Jurkat, Clone E6-1 (cell line): ENCODE results near the gene SCFD2.

Experiments
- DNase-seq: peaks from one replicate; pipeline ENCODE4 v3.0.0-alpha.2; 2011; ENCODE audit warnings: low read depth, low spot score
- H3K4me3 ChIP-seq: 2 replicates; pipeline ENCODE4 v1.5.1; 2011; ENCODE audit warnings: mild to moderate bottlenecking, low read length, control low read depth, moderate library complexity

Gene SCFD2

GRCh38 chr4:52889778-52890520 is 475.9 kb downstream of the SCFD2 start:
- no peak for DNase-seq
- no peak overlapping the region for H3K4me3 ChIP-seq

- no peak overlapping the region for H3K4me3 ChIP-seq
- no peak for DNase-seq
These were observed 476.5 kb downstream of the SCFD2 start for GRCh38 chr4:52889354-52889753.

GRCh38 chr4:52884994-52885393 is 480.9 kb downstream of the SCFD2 start:
- no peak for DNase-seq
- no peak overlapping the region for H3K4me3 ChIP-seq

GRCh38 chr4:52883707-52884669 is 481.9 kb downstream of the SCFD2 start:
- no peak overlapping the region for H3K4me3 ChIP-seq
- DNase-seq = no peak

- DNase-seq = no peak
- H3K4me3 ChIP-seq = no peak overlapping the region
These were observed 482.7 kb downstream of the SCFD2 start for GRCh38 chr4:52883183-52883621.

- peak; percentile 78 for DNase-seq
- no peak overlapping the region for H3K4me3 ChIP-seq
These were observed 484.9 kb downstream of the SCFD2 start for GRCh38 chr4:52880994-52881393.

GRCh38 chr4:52879471-52879870 is 486.4 kb downstream of the SCFD2 start:
- DNase-seq = no peak
- H3K4me3 ChIP-seq = no peak overlapping the region

GRCh38 chr4:52877694-52878093 is 488.2 kb downstream of the SCFD2 start:
- no peak for DNase-seq
- no peak overlapping the region for H3K4me3 ChIP-seq

- no peak for DNase-seq
These were observed 488.8 kb downstream of the SCFD2 start for GRCh38 chr4:52877036-52877435.

GRCh38 chr4:52876069-52876468 is 489.8 kb downstream of the SCFD2 start:
- DNase-seq = peak; percentile 50
- H3K4me3 ChIP-seq = no peak overlapping the region

More at GRCh38 chr4:52877036-52877435, 488.8 kb downstream of the SCFD2 start:
- no peak overlapping the region for H3K4me3 ChIP-seq

GRCh38 chr4:52874948-52875347 is 490.9 kb downstream of the SCFD2 start:
- no peak for DNase-seq
- H3K4me3 ChIP-seq = no peak overlapping the region

- H3K4me3 ChIP-seq = no peak overlapping the region
- DNase-seq = no peak
These were observed 492.0 kb downstream of the SCFD2 start for GRCh38 chr4:52873861-52874343.

- no peak for DNase-seq
- H3K4me3 ChIP-seq = no peak overlapping the region
These were observed 492.7 kb downstream of the SCFD2 start for GRCh38 chr4:52873191-52873590.

- no peak overlapping the region for H3K4me3 ChIP-seq
- DNase-seq = no peak
These were observed 495.6 kb downstream of the SCFD2 start for GRCh38 chr4:52870225-52870624.

- H3K4me3 ChIP-seq = no peak overlapping the region
- no peak for DNase-seq
These were observed 496.2 kb downstream of the SCFD2 start for GRCh38 chr4:52869656-52870055.

GRCh38 chr4:52869196-52869595 is 496.7 kb downstream of the SCFD2 start:
- no peak overlapping the region for H3K4me3 ChIP-seq
- DNase-seq = no peak

- no peak for DNase-seq
- H3K4me3 ChIP-seq = no peak overlapping the region
These were observed 497.7 kb downstream of the SCFD2 start for GRCh38 chr4:52868133-52868532.

- no peak for DNase-seq
- no peak overlapping the region for H3K4me3 ChIP-seq
These were observed 498.7 kb downstream of the SCFD2 start for GRCh38 chr4:52867163-52867562.

- H3K4me3 ChIP-seq = no peak overlapping the region
- no peak for DNase-seq
These were observed 499.1 kb downstream of the SCFD2 start for GRCh38 chr4:52866734-52867133.

- no peak overlapping the region for H3K4me3 ChIP-seq
- DNase-seq = no peak
These were observed 500.6 kb downstream of the SCFD2 start for GRCh38 chr4:52865300-52865699.
